Esophagus muscularis mucosa (tissue), 4 donors: ENCODE data around the gene ATP5PD.
"Not testable (repeated sequence)": the region's sequence is repeated elsewhere in the genome, so short reads cannot be mapped to it uniquely, and the experiment has no call there.

Experiments used
- EP300 ChIP-seq: sonication (generic); formaldehyde crosslinking; IDR thresholded peaks from one replicate; pipeline ENCODE4 v1.6.1; 2017; ENCODE audit warnings: antibody characterized with exemption
- POLR2A ChIP-seq: fragments of 450-650 bp; IDR thresholded peaks from one replicate; pipeline ENCODE4 v1.6.1; 2017; ENCODE audit warnings: antibody characterized with exemption, moderate library complexity, mild to moderate bottlenecking, low read depth
- POLR2AphosphoS5 ChIP-seq, 2 donors: sonication (generic); formaldehyde crosslinking; IDR thresholded peaks; one replicate each; pipeline ENCODE4 v1.6.1; 2017; ENCODE audit warnings: antibody characterized with exemption in 2 of 2
- TF ChIP-seq, protein P1 (sequence below), 3 experiments: fragments of 200-600 bp in 2 of 3; fragments of 450-650 bp in 1 of 3; sonication (generic) in 2 of 3; IDR thresholded peaks; one replicate each; pipeline ENCODE4 v1.5.1; 2017 to 2019; ENCODE audit warnings: antibody characterized with exemption in 3 of 3, mild to moderate bottlenecking in 2 of 3, moderate library complexity in 1 of 3

DNA sequence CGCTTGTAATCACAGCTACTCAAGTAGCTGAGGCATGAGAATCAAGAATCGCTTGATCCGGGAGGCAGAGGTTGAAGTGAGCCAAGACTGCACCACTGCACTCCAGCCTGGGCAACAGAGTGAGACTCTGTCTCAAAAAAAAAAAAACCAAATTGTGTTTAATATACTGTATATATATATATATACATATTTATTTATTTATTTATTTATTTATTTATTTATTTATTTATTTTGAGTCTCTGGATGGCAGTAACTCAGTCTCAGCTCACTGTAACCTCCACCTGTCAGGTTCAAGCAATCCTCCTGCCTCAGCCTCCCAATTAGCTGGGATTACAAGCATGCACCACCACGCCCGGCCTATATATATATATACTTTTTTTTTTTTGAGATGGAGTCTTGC lies 26.1 kb upstream of the ATP5PD start:
- TF ChIP-seq, protein P1, sequence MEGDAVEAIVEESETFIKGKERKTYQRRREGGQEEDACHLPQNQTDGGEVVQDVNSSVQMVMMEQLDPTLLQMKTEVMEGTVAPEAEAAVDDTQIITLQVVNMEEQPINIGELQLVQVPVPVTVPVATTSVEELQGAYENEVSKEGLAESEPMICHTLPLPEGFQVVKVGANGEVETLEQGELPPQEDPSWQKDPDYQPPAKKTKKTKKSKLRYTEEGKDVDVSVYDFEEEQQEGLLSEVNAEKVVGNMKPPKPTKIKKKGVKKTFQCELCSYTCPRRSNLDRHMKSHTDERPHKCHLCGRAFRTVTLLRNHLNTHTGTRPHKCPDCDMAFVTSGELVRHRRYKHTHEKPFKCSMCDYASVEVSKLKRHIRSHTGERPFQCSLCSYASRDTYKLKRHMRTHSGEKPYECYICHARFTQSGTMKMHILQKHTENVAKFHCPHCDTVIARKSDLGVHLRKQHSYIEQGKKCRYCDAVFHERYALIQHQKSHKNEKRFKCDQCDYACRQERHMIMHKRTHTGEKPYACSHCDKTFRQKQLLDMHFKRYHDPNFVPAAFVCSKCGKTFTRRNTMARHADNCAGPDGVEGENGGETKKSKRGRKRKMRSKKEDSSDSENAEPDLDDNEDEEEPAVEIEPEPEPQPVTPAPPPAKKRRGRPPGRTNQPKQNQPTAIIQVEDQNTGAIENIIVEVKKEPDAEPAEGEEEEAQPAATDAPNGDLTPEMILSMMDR (IDR thresholded peaks at IDR 0.05): not testable (repeated sequence)
- TF ChIP-seq POLR2AphosphoS5 (IDR thresholded peaks at IDR 0.05); POLR2A; EP300: not testable (repeated sequence)
